ENCODE measurements around the gene INPP4A.

- TF ChIP-seq CTCF (IDR thresholded peaks at IDR 0.05), result no peak
- TF ChIP-seq EP300 (IDR thresholded peaks at IDR 0.05), result no peak
- TF ChIP-seq POLR2AphosphoS5 (IDR thresholded peaks at IDR 0.05), result no peak
Measured at GRCh38 chr2:98484121-98484557, 39.5 kb downstream of the INPP4A start.
